ENCODE data around the gene KRTAP19-8. TPM values are rescaled to one million over a fixed set of nuclear protein-coding genes. Genes with fewer than 3 reads are reported as not detected.

The KRTAP19-8 gene
- total RNA-seq, 2 experiments from 2014 or later = not detected

- Mint-ChIP-seq H3K27me3 (peaks cover 2% of the 10 kb centered on the region), H3K4me3 (no peak overlapping the region)
- ATAC-seq = no peak
Observed at GRCh38 chr21:31030367-31031106, 7.7 kb downstream of the KRTAP19-8 start.

DNA sequence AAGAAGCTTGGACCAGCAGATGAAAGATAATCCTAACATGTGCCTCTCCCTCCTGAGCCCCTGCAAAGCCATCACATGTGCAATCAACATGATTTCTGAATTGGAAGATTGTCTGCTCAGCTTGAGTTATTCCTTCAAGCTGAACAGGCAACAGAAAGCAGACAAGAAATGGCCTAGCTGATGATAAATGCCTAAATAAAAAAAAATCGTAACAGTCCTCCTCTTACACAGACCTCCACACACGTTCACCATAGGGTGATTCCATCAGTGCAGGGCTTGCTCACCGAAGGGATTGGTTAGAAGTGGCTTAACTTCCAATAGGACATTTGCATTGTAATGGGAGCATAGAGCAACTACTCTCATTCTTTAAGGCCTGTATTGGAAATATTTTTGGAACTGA, 14.6 kb downstream of the KRTAP19-8 start:
- ATAC-seq (no peak), DNase-seq (no peak)
- no peak overlapping the region for H3K27ac Mint-ChIP-seq
- POLR2A ChIA-PET = no interaction called here
- no peaks in the 10 kb centered on the region for H3K4me1 Mint-ChIP-seq (ENCODE audit: low read depth)
- TF ChIP-seq, protein P1, sequence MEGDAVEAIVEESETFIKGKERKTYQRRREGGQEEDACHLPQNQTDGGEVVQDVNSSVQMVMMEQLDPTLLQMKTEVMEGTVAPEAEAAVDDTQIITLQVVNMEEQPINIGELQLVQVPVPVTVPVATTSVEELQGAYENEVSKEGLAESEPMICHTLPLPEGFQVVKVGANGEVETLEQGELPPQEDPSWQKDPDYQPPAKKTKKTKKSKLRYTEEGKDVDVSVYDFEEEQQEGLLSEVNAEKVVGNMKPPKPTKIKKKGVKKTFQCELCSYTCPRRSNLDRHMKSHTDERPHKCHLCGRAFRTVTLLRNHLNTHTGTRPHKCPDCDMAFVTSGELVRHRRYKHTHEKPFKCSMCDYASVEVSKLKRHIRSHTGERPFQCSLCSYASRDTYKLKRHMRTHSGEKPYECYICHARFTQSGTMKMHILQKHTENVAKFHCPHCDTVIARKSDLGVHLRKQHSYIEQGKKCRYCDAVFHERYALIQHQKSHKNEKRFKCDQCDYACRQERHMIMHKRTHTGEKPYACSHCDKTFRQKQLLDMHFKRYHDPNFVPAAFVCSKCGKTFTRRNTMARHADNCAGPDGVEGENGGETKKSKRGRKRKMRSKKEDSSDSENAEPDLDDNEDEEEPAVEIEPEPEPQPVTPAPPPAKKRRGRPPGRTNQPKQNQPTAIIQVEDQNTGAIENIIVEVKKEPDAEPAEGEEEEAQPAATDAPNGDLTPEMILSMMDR (IDR thresholded peaks at IDR 0.05) = no peak
- no peaks in the 10 kb centered on the region for H3K9me3 Mint-ChIP-seq
- intact Hi-C loops (cut with micrococcal nuclease) = no loop called here
- H3K36me3 Mint-ChIP-seq (ENCODE audit: low read depth) = no peaks in the 10 kb centered on the region
- no peak overlapping the region for H3K4me3 Mint-ChIP-seq
- H3K27me3 Mint-ChIP-seq = peaks cover 12% of the 10 kb centered on the region
- CTCF ChIA-PET = interaction anchor here (1.1 kb wide), 1 partner anchor 14 kb away, joined by 3 read pairs; no protein-coding TSS in a partner anchor

More at GRCh38 chr21:31030367-31031106, 7.7 kb downstream of the KRTAP19-8 start:
- Mint-ChIP-seq H3K36me3 (ENCODE audit: low read depth) (no peaks in the 10 kb centered on the region), H3K27ac (no peak overlapping the region), H3K4me1 (ENCODE audit: low read depth) (no peaks in the 10 kb centered on the region), H3K9me3 (no peaks in the 10 kb centered on the region)
- intact Hi-C loops (cut with micrococcal nuclease) = no loop called here
- ChIA-PET POLR2A (no interaction called here), CTCF (no interaction called here)
- TF ChIP-seq, protein P1 (IDR thresholded peaks at IDR 0.05) = no peak
- DNase-seq = no peak

DNA sequence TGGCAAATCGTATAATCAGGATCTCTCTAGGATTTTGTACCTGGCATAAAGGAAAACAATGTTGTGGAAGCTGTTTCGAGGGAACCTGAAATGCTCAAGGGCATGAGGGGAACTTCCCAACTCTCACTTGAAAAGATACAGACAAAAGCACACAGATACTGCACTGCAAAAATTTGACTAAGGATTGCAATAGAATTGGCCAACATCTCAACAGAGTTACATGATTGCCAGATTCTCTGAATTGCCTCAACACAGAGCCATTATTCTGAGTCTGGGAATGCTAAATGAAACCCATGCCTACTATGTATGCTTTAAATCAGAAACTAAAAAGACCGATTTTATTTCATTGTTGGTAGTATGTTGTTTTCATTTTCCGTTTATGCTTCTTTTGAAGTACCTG, 16.0 kb downstream of the KRTAP19-8 start:
- TF ChIP-seq, protein P1 (IDR thresholded peaks at IDR 0.05) = no peak
- Mint-ChIP-seq H3K36me3 (ENCODE audit: low read depth) (no peaks in the 10 kb centered on the region), H3K27ac (no peak overlapping the region), H3K9me3 (no peaks in the 10 kb centered on the region), H3K27me3 (peaks cover 12% of the 10 kb centered on the region), H3K4me3 (no peak overlapping the region), H3K4me1 (ENCODE audit: low read depth) (no peaks in the 10 kb centered on the region)
- ChIA-PET POLR2A (no interaction called here), CTCF (interaction anchor here (0.6 kb wide), 1 partner anchor 750 kb away, joined by 3 read pairs; no protein-coding TSS in a partner anchor)
- ATAC-seq = no peak
- DNase-seq = no peak
- intact Hi-C loops (cut with micrococcal nuclease) = no loop called here

GRCh38 chr21:31018232-31018631, 20.0 kb downstream of the KRTAP19-8 start:
- DNase-seq (no peak), ATAC-seq (no peak)
- ChIA-PET POLR2A (interaction anchor here (0.9 kb wide), 1 partner anchor 16 kb away, joined by 3 read pairs; no protein-coding TSS in a partner anchor), CTCF (interaction anchor here (0.9 kb wide), 1 partner anchor 20 kb away, joined by 3 read pairs; the partner anchor contains the start of gene KRTAP19-8)
- Mint-ChIP-seq H3K27me3 (peaks cover 5% of the 10 kb centered on the region), H3K4me3 (no peak overlapping the region), H3K27ac (no peak overlapping the region), H3K9me3 (no peaks in the 10 kb centered on the region), H3K36me3 (ENCODE audit: low read depth) (no peaks in the 10 kb centered on the region), H3K4me1 (ENCODE audit: low read depth) (peaks cover 3% of the 10 kb centered on the region)
- intact Hi-C loops (cut with micrococcal nuclease) = no loop called here
- TF ChIP-seq, protein P1 (IDR thresholded peaks at IDR 0.05) = no peak

DNA sequence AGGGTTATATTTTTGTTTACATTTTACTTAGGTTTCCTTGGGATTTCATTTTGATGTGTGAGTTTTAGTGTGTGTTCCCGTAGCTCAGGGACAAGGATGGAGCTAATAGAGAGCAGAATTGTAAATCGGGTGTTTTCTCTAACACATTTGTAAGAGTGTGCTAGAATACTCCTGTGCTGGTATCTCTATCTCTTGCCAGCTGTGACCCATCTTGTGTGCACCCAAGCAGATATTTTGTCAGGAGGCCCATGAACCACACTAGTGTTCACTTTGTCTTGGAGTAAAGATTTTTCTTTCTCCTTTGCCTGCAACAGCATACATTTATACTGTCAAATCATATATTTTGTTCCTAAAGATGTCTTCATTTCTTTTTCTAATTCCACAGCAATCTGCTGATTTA, 23.4 kb downstream of the KRTAP19-8 start:
- ATAC-seq (no peak), DNase-seq (no peak)
- Mint-ChIP-seq H3K27me3 (no peaks in the 10 kb centered on the region), H3K27ac (no peak overlapping the region), H3K4me1 (ENCODE audit: low read depth) (peaks cover 19% of the 10 kb centered on the region), H3K9me3 (no peaks in the 10 kb centered on the region), H3K36me3 (ENCODE audit: low read depth) (no peaks in the 10 kb centered on the region), H3K4me3 (no peak overlapping the region)
- ChIA-PET CTCF (interaction anchor here (1.1 kb wide), 1 partner anchor 24 kb away, joined by 3 read pairs; no protein-coding TSS in a partner anchor), POLR2A (no interaction called here)
- intact Hi-C loops (cut with micrococcal nuclease) = no loop called here
- TF ChIP-seq, protein P1 (IDR thresholded peaks at IDR 0.05) = no peak

Data from activated CD8-positive, alpha-beta T cell treated with anti-CD3 and anti-CD28 coated beads for 36 hours (primary cell).